Activated CD4-positive, alpha-beta T cell treated with anti-CD3 and anti-CD28 coated beads for 1 hour (primary cell): ENCODE measurements around the gene ASNS.

Experiments
- DNase-seq: peaks from one replicate; pipeline ENCODE4 v3.0.0-alpha.2; 2020

ASNS gene

DNA sequence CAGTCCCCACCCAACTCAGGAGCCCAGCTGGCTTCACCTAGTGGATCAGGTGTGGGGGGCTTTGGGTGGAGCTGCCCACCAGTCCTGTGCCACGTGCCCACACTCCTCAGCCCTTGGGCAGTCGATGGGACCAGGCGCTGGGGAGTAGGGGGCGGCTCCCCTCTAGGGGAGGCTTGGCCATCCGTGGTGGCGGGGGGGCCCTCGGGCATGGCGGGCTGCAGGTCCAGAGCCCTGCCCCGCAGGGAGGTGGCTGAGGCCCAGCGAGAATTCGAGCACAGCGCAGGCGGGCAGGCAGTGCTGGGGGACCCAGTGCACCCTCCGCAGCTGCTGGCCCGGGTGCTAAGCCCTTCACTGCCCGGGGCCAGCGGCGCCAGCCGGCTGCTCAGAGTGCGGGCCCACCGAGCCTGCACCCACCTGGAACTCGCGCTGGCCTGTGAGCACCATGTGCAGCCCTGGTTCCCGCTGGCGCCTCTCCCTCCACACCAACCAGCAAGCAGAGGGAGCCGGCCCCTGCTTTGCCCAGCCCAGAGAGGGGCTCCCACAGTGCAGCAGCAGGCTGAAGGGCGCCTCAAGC lies 29.3 kb downstream of the ASNS start:
- DNase-seq, result no peak

DNA sequence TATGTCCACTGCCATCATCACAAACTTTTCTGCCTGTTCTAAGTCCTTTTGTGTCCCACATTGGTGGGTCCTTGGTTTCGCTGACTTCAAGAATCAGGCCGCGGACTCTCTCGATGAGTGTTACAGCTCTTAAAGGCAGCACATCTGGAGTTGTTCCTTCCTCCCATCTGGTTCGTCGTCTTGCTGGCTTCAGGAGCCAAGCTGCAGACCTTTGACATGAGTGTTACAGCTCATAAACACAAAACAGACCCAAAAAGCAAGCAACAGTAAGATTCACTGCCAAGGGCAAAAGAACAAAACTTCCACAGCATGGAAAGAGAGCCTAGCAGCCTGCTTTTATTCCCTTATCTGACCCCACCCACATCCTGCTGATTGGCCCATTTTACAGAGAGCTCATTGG lies 30.2 kb downstream of the ASNS start:
- DNase-seq, result no peak

DNA sequence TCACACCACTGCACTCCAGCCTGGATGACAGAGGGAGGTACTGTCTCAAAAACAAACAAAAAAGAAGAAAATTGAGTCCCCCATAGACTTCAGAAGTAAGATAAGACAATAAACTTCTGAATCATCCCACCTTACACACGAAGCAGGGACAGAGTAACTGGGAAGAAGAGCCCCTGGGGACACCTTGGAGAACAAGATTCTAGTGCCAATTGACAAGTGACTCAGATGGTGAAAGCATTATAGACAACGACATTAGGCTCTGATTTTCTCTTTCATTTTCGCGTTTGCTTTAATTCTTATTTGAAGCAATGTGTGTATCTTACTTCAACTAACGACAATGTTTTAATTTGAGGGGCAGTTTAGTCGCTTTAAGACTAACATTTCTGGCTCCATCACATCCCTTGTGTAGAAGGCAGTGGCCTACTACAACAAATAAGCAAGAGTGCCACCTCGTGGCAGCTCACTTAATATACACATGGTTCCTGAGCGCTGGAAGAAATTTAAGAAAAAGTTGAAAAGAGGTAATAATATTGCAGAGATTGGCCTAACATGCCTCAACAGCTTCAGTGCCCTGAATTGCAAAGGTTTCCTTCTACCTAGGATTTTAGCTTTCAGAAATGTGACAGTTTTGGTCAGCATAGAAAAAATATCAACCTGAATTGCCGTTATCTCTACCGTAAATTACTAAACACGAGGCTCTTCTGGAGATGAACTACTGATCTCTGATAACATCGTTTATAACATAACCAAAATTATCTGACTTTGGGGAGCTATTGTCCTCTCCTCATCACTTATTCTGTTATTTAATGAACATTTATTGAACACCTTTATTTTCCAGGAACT lies 36.7 kb downstream of the ASNS start:
- DNase-seq, result peak; percentile 26

DNA sequence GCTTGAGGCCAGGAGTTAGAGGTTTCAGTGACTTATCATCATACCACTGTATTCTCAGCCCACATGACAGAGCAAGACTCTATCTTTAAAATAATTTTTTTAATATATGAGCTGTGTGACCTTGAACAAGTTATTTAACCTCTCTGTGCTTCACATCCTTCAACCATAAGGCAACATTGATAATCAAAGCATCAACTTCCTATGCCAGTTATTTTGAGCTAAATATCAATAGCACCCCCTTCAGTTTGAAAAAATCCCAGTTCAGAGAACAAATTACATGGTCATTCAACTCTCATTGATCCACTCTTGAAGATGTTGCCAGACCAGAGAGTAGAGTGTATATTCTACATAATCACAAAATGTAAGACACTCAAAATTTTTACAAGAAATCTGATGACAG lies 53.0 kb downstream of the ASNS start:
- no peak for DNase-seq

DNA sequence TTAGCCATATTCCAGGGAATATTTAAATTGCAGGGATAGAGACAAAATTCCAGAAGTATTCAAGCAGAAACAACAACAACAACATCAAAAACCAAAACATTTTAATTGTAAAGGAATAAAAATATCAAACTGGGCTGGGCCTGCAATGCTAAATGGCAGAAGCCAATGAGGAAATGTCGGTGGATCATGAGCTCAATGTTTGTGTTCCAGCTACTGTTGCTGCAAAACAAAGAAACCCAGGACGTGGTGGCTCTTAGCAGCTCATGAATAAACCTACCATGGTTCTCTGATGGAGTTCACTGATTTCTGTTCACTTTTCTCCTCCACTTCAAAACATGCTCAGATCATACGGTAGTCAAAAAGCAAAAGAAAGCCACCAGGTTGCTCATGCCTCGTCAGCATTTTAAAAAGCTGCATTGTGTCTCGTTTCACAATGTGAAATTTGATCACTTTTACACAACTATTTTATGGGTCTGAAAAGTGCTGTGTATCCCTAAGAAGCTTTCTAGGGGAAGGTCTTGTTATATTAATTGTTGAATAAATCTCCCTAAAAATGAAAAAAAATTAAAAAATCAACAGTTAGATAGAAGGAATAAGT lies 54.0 kb downstream of the ASNS start:
- no peak for DNase-seq
